A549 (cell line): ENCODE data around the gene UNC93A. TPM values are rescaled to one million over a fixed set of nuclear protein-coding genes. Genes with fewer than 3 reads are reported as not detected.
"Not testable (repeated sequence)": the region's sequence is repeated elsewhere in the genome, so short reads cannot be mapped to it uniquely, and the experiment has no call there.

Experiments
- ATAC-seq, 2 experiments: fragments of 200-7000 bp in 1 of 2; fragments of >200 bp in 1 of 2; cut with Nextera tagmentation in 1 of 2; cut with Tn5 transposase in 1 of 2; 3 replicates each; pipeline versions ENCODE4 v1.8.0 to v1.9.1; 2018 to 2020; ENCODE audit warnings: mild to moderate bottlenecking in 1 of 2, moderate library complexity in 1 of 2
- CTCF ChIA-PET: fragments of 300-600 bp; sonication (Branson Sonifier 250); formaldehyde crosslinking; extraction: SDS; loops from one replicate; lab custom pipeline; 2021; ENCODE audit warnings: antibody characterized with exemption, inconsistent platforms; lab: Yijun Ruan, JAX
- POLR2A ChIA-PET: fragments of 350-600 bp; formaldehyde crosslinking; extraction: SDS; loops from one replicate; lab custom pipeline; 2021; ENCODE audit warnings: antibody characterized with exemption, inconsistent platforms; lab: Yijun Ruan, JAX
- DNase-seq, 2 experiments: peaks; one replicate each; pipeline versions ENCODE4 v3.0.0 to v3.0.0-alpha.2; 2011 to 2016; ENCODE audit warnings: low read depth in 1 of 2, low spot score in 1 of 2
- FAIRE-seq: peaks from 2 replicates; lab custom pipeline; 2011; peaks lifted over from hg19 to GRCh38; lab: Jason Lieb, UNC
- H3K27ac ChIP-seq, 2 experiments: fragments of >200 bp; sonication (Bioruptor Twin); formaldehyde crosslinking; 3 replicates each; pipeline ENCODE4 v1.5.1; 2016 to 2017
- H3K4me1 ChIP-seq: fragments of >200 bp; sonication (Bioruptor Twin); formaldehyde crosslinking; 3 replicates; pipeline ENCODE4 v1.6.1; 2016
- H3K4me2 ChIP-seq: fragments of >200 bp; sonication (Bioruptor Twin); formaldehyde crosslinking; 3 replicates; pipeline ENCODE4 v1.6.1; 2016
- H3K4me3 ChIP-seq: fragments of >200 bp; sonication (Bioruptor Twin); formaldehyde crosslinking; 3 replicates; pipeline ENCODE4 v1.5.1; 2016
- H3K9me3 ChIP-seq: fragments of >200 bp; sonication (Bioruptor Twin); formaldehyde crosslinking; 3 replicates; pipeline ENCODE4 v1.6.1; 2016
- WGBS: methylation state at CpG from one replicate; pipeline ENCODE4 v1.1.6; 2017; ENCODE audit errors: missing lambda C conversion rate; 5-methylcytosine and 5-hydroxymethylcytosine counted together
- polyA plus RNA-seq, 4 experiments: library from polyadenylated mRNA; depleted of rRNA in 3 of 4; stranded (reverse); fragments of >200 nt; fragmentation: RNase III in 1 of 4; extraction: RNeasy Plus Mini Kit Qiagen cat#74134 plus additional on column Dnase treatment in 1 of 4; gene quantifications; 2 replicates in 3 of 4; 3 replicates in 1 of 4; pipeline ENCODE4 v1.2.3, GENCODE V29; 2011 to 2017

UNC93A gene
- polyA plus RNA-seq, 2 of the 4 experiments (the other 2 are of a cell fraction) = not detected

DNA sequence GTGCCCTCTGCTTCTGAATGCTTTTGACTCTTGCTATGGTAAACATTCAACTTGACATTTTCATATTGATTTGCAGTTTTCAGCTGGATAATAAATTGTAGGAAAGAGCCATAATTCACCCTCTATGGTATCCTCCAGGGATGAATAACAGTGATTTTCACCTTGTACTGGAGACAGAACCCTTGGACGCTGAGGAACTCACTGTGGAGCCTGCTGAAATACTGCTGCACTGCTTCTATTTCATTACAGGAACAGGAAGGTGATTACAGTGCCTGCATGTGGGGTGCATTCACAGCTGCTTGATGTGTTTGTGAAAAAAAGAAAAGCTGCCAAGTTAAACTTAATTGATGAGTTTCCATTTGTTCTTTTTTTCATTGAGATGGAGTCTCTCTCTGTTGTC is 70.1 kb downstream of the UNC93A start:
- H3K9me3 ChIP-seq, DNase-seq, FAIRE-seq, CTCF ChIA-PET, POLR2A ChIA-PET, ATAC-seq, H3K4me3 ChIP-seq, H3K4me2 ChIP-seq, H3K27ac ChIP-seq, H3K4me1 ChIP-seq: not testable (repeated sequence)
- WGBS = no CpG with 5 or more reads among the region's 1 CpG

Other genes with a start within 250 kb of the UNC93A start
- gene CCR6, start 168.2 kb upstream of the UNC93A start, polyA plus RNA-seq (2011; rRNA removed) = 0.01 TPM in 1 of 2 replicates, not detected in the other
- not detected in 3 replicates for gene CCR6, start 168.2 kb upstream of the UNC93A start, polyA plus RNA-seq (2017; fragmentation: RNase III; extraction: RNeasy Plus Mini Kit Qiagen cat#74134 plus additional on column Dnase treatment)
- not detected in 2 replicates for gene GPR31, start 133.3 kb upstream of the UNC93A start, polyA plus RNA-seq (2011; rRNA removed)
- gene GPR31, start 133.3 kb upstream of the UNC93A start, polyA plus RNA-seq (2017; fragmentation: RNase III; extraction: RNeasy Plus Mini Kit Qiagen cat#74134 plus additional on column Dnase treatment) = not detected in 3 replicates
- gene TTLL2, start 33.8 kb downstream of the UNC93A start, polyA plus RNA-seq (2011; rRNA removed) = not detected in 2 replicates
- gene TTLL2, start 33.8 kb downstream of the UNC93A start, polyA plus RNA-seq (2017; fragmentation: RNase III; extraction: RNeasy Plus Mini Kit Qiagen cat#74134 plus additional on column Dnase treatment) = not detected in 3 replicates